HepG2 (cell line): ENCODE results near the gene NEURL1. TPM values are rescaled to one million over a fixed set of nuclear protein-coding genes. Genes with fewer than 3 reads are reported as not detected.

Source experiments
- ATAC-seq: fragments of 200-7000 bp; cut with Tn5 transposase; 3 replicates; pipeline ENCODE4 v1.9.1; 2020; ENCODE audit warnings: mild to moderate bottlenecking, moderate library complexity
- BruUV-seq: library from RNA; stranded (reverse); fragments of 400-500 nt; replicated peaks from 2 replicates; lab custom pipeline; 2021; lab: Mats Ljungman, UMichigan
- CTCF ChIA-PET: fragments of 300-600 bp; formaldehyde crosslinking; extraction: SDS; loops from one replicate; lab custom pipeline; 2021; ENCODE audit warnings: low total read pairs, inconsistent platforms, low intra/inter-chr PET ratio; lab: Yijun Ruan, JAX
- POLR2A ChIA-PET: fragments of 350-600 bp; sonication (Branson Sonifier 250); formaldehyde crosslinking; loops from one replicate; lab custom pipeline; 2020; ENCODE audit warnings: antibody characterized with exemption, inconsistent platforms; lab: Yijun Ruan, JAX
- DNase-seq: peaks from one replicate; pipeline ENCODE4 v3.0.0-alpha.2; 2015; ENCODE audit warnings: low spot score
- FAIRE-seq: peaks from 3 replicates; lab custom pipeline; 2011; peaks lifted over from hg19 to GRCh38; lab: Jason Lieb, UNC
- H2AFZ ChIP-seq: one replicate; pipeline ENCODE4 v1.6.1; 2011; ENCODE audit warnings: low read length, inconsistent platforms
- H3K27ac ChIP-seq: fragments of 300-600 bp; 3 replicates; pipeline ENCODE4 v1.8.0; 2011; ENCODE audit warnings: mixed run types, mild to moderate bottlenecking, mixed read lengths, low read length, inconsistent platforms; ENCODE audit not compliant: insufficient read depth; ENCODE audit errors: extremely low read length
- H3K27me3 ChIP-seq, 2 experiments: fragments of 200-600 bp in 1 of 2; 2 replicates in 1 of 2; 3 replicates in 1 of 2; pipeline versions ENCODE4 v1.6.0 to v1.8.0; 2011; ENCODE audit warnings: low read length in 2 of 2, mild to moderate bottlenecking in 2 of 2, moderate library complexity in 2 of 2, inconsistent platforms in 1 of 2; ENCODE audit not compliant: insufficient read depth in 2 of 2, control insufficient read depth in 1 of 2
- H3K36me3 ChIP-seq, 2 experiments: fragments of 200-600 bp in 1 of 2; replicated peaks in 1 of 2; 2 replicates in 1 of 2; 3 replicates in 1 of 2; pipeline versions ENCODE4 v1.5.1 to v1.8.0; 2011; ENCODE audit warnings: low read length in 2 of 2, inconsistent platforms in 1 of 2; ENCODE audit not compliant: insufficient read depth in 2 of 2, control insufficient read depth in 1 of 2
- H3K4me1 ChIP-seq: 2 replicates; pipeline ENCODE4 v1.5.1; 2012; ENCODE audit warnings: low read length, inconsistent platforms; ENCODE audit not compliant: insufficient read depth
- H3K4me2 ChIP-seq: 2 replicates; pipeline ENCODE4 v1.6.0; 2011; ENCODE audit warnings: low read depth, low read length, inconsistent platforms
- H3K4me3 ChIP-seq, 3 experiments: fragments of 200-600 bp in 1 of 3; sonication (generic), shearing (Covaris generic) in 1 of 3; replicated peaks in 1 of 3; 2 replicates each; pipeline ENCODE4 v1.5.1; 2011 to 2016; ENCODE audit warnings: low read length in 3 of 3, inconsistent platforms in 2 of 3, low read depth in 2 of 3, mild to moderate bottlenecking in 2 of 3, control low read depth in 1 of 3, mixed read lengths in 1 of 3; ENCODE audit not compliant: insufficient read depth in 1 of 3
- H3K79me2 ChIP-seq: one replicate; pipeline ENCODE4 v1.6.1; 2011; ENCODE audit warnings: low read length, inconsistent platforms; ENCODE audit not compliant: insufficient read depth
- H3K9ac ChIP-seq: 2 replicates; pipeline ENCODE4 v1.6.0; 2011; ENCODE audit warnings: mild to moderate bottlenecking, low read depth, low read length, inconsistent platforms; ENCODE audit not compliant: insufficient read depth
- H3K9me3 ChIP-seq: 2 replicates; pipeline ENCODE4 v1.5.1; 2012; ENCODE audit warnings: mild to moderate bottlenecking, low read length
- H4K20me1 ChIP-seq: 2 replicates; pipeline ENCODE4 v1.6.0; 2011; ENCODE audit warnings: inconsistent platforms, mild to moderate bottlenecking, low read length, moderate library complexity; ENCODE audit not compliant: insufficient read depth
- AGO2 ChIP-seq: fragments of 200-400 bp; formaldehyde crosslinking; optimal IDR thresholded peaks from 2 replicates; pipeline ENCODE3; 2017; ENCODE audit warnings: mild to moderate bottlenecking, low read depth, low read length, moderate library complexity
- MEIS1 ChIP-seq: sonication (generic); formaldehyde crosslinking; IDR thresholded peaks from 2 replicates; pipeline ENCODE4 v1.9.0; 2021; ENCODE audit warnings: mild to moderate bottlenecking, missing genetic modification reagents, moderate library complexity, borderline replicate concordance
- RBM22 ChIP-seq: fragments of 200-400 bp; formaldehyde crosslinking; optimal IDR thresholded peaks from 2 replicates; pipeline ENCODE3; 2017; ENCODE audit warnings: mild to moderate bottlenecking, low read length, moderate library complexity
- WGBS: methylation state at CpG from one replicate; pipeline ENCODE4 v1.1.6; 2017; ENCODE audit warnings: low lambda C conversion rate; 5-methylcytosine and 5-hydroxymethylcytosine counted together
- in situ Hi-C: cut with HindIII; loops from 2 replicates; pipeline ENCODE4 v1.10.0; 2017; ENCODE audit warnings: low pct_unique_long_range_greater_than_20kb; ENCODE audit not compliant: extremely low pct_ligation_motif_present
- intact Hi-C: fragments of 100-400 bp; cut with micrococcal nuclease; formaldehyde crosslinking; loops from one replicate; pipeline ENCODE4 v1.10.0; 2022; ENCODE audit not compliant: unreplicated experiment
- polyA plus RNA-seq, 8 experiments: library from polyadenylated mRNA; depleted of rRNA in 3 of 8; stranded (reverse) in 7 of 8; unstranded in 1 of 8; fragments of >200 nt; fragmentation: Illumina TruSeq in 4 of 8; extraction: Trizol in 4 of 8; gene quantifications; 2 replicates each; pipeline versions ENCODE4 v1.2.1 to v1.2.3, GENCODE V29; 2011 to 2016; ENCODE audit warnings: low read depth in 4 of 8, missing spikeins in 1 of 8, mixed read lengths in 1 of 8; ENCODE audit not compliant: insufficient read depth in 1 of 8
- total RNA-seq, 5 experiments: library from RNA; depleted of rRNA; stranded (reverse); fragments of >200 nt; fragmentation: Illumina TruSeq; extraction: Trizol; gene quantifications; 2 replicates each; pipeline ENCODE4 v1.2.3, GENCODE V29; 2016; ENCODE audit warnings: low read depth in 1 of 5
- TF ChIP-seq, protein P1 (sequence below): sonication (generic); formaldehyde crosslinking; IDR thresholded peaks from 2 replicates; pipeline ENCODE4 v1.4.0; 2020; ENCODE audit warnings: mild to moderate bottlenecking, missing genetic modification reagents
- TF ChIP-seq, protein P2 (sequence below): sonication (generic); formaldehyde crosslinking; IDR thresholded peaks from 2 replicates; pipeline ENCODE4 v1.4.0; 2020; ENCODE audit warnings: missing genetic modification reagents, low read depth, mild to moderate bottlenecking, borderline replicate concordance

NEURL1 gene
- total and polyA plus RNA-seq, 2 of the 13 experiments (the other 11 are each of a cell fraction or from before 2014, with no cell fraction given): not detected

DNA sequence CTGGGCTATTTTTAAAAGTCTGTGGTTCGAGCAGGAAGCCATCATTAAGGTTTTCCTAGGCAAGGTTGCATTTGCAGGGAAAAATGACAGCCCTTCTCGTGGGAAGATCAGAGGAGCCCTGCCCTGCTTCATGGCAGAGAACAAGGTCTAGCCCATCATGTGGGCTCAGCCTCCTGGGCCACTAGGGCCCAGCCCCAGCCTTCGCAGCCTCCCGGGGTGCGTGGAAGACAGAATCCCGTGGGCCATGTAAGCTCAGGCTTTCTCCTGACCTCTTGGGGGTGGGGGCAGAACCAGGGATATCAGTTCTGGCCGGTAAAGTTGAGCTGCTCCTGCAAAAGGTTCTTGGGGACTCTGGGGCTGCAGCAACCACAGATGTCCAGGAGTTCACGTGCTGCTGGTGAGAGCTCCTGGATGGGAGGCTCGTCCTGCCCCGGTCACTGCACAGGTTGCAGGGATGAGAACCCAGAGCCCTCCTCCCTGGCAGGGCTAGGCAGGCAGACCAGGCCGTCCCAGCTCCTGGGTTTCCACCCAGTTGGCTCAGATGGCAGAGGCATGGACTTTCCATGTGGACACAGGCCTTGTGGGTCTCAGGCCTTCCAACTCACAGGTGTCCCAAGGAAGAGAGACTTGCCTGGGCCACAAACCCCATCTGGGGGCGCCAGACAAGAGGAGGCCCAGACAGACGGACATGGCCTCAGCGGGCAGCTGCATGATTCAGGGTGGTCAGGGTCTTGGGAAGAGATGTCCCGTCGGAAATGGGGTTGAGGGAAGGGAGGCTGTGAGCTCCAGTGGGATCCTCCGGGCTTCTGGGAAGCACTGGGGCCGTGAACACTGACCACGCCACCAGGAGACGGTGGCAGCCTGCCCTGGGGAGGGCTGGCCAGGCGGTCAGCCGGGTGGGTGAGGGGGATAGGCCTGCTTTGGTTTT is 126.2 kb downstream of the NEURL1 start:
- ChIA-PET CTCF (no interaction called here), POLR2A (no interaction called here)
- DNase-seq (no peak), FAIRE-seq (no peak), ATAC-seq (no peak)
- Histone ChIP-seq H3K4me1 (no peaks in the 10 kb centered on the region), H3K9ac (no peak overlapping the region), H3K9me3 (no peaks in the 10 kb centered on the region), H3K36me3 (peaks cover 55 to 89% of the 10 kb centered on the region in 2 experiments), H3K27ac (no peak overlapping the region), H3K4me3 (no peak overlapping the region), H4K20me1 (peaks cover 2% of the 10 kb centered on the region; the same call in 1 of the 2 replicates), H3K79me2 (no peaks in the 10 kb centered on the region), H3K4me2 (no peak overlapping the region), H3K27me3 (no peaks in the 10 kb centered on the region), H2AFZ (no peak overlapping the region)
- 96% methylated on average over 15 of the region's 22 CpGs for WGBS
- peak; percentile 65 for TF ChIP-seq RBM22
- peak; percentile 73 for TF ChIP-seq AGO2
- TF ChIP-seq MEIS1 (CRISPR knock-in tag): no peak
- no TSS peak for BruUV-seq
- in situ Hi-C loops: no loop called here
- intact Hi-C loops: no loop called here

DNA sequence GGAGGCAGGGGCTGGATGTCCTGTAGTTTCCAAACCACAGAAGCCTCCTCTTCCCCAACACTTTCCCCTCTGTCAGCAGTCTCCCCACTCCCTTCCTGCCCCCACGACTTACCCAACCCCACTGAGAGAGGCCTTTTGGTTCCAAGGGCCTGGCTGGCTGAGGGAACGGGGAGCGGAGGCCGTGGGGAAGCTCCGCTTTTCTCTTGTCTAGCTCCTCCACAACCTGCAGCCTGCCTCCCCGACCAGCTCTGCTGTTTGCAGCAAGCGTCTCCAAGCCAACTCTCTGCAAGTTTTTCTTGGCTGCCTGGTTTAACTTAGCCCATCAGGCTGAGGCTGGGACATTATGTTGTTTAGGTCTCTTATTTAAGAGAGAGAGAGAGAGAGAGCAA is 126.8 kb downstream of the NEURL1 start:
- ATAC-seq (no peak), FAIRE-seq (no peak), DNase-seq (no peak)
- Histone ChIP-seq H3K27ac (no peak overlapping the region), H3K4me2 (no peak overlapping the region), H3K4me3 (no peak overlapping the region), H3K9ac (no peak overlapping the region), H3K79me2 (no peaks in the 10 kb centered on the region), H3K27me3 (no peaks in the 10 kb centered on the region), H4K20me1 (peaks cover 2% of the 10 kb centered on the region; the same call in 1 of the 2 replicates), H3K36me3 (peaks cover 59 to 90% of the 10 kb centered on the region in 2 experiments), H3K4me1 (no peaks in the 10 kb centered on the region), H3K9me3 (no peaks in the 10 kb centered on the region), H2AFZ (no peak overlapping the region)
- POLR2A ChIA-PET: no interaction called here
- no TSS peak for BruUV-seq
- intact Hi-C loops: no loop called here
- 93% methylated on average over 7 of the region's 7 CpGs for WGBS
- TF ChIP-seq, protein P1, sequence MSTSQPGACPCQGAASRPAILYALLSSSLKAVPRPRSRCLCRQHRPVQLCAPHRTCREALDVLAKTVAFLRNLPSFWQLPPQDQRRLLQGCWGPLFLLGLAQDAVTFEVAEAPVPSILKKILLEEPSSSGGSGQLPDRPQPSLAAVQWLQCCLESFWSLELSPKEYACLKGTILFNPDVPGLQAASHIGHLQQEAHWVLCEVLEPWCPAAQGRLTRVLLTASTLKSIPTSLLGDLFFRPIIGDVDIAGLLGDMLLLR (CRISPR knock-in tag): no peak
- TF ChIP-seq, protein P2, sequence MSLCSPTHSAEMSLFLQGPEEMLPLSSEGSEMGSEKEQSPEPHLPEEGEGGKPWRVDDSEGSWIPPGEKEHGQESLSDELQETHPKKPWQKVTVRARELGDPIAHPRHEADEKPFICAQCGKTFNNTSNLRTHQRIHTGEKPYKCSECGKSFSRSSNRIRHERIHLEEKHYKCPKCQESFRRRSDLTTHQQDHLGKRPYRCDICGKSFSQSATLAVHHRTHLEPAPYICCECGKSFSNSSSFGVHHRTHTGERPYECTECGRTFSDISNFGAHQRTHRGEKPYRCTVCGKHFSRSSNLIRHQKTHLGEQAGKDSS (CRISPR knock-in tag): no peak
- CTCF ChIA-PET: no interaction called here
- in situ Hi-C loops: no loop called here
